ENCODE measurements around the gene HSPB2.
"Not testable (repeated sequence)": the region's sequence is repeated elsewhere in the genome, so short reads cannot be mapped to it uniquely, and the experiment has no call there.

HSPB2 gene

GRCh38 chr11:111922803-111923202, 10.3 kb downstream of the HSPB2 start:
- Histone ChIP-seq H3K4me1 (ENCODE audit: insufficient read depth, insufficient read length) (no peaks in the 10 kb centered on the region), H3K4me3 (ENCODE audit: insufficient read length, low read depth) (no peak overlapping the region), H3K36me3 (ENCODE audit: insufficient read depth, insufficient read length, low read length) (no peaks in the 10 kb centered on the region), H3K9me3 (ENCODE audit: insufficient read depth, low read length) (no peaks in the 10 kb centered on the region), H3K9ac (ENCODE audit: insufficient read length, low read depth) (no peak overlapping the region), H3K27me3 (ENCODE audit: insufficient read depth, insufficient read length) (no peaks in the 10 kb centered on the region)
- TF ChIP-seq ZNF274 (IDR thresholded peaks at IDR 0.05; ENCODE audit: low read depth, low read length) = no peak
- TF ChIP-seq SUZ12 (IDR thresholded peaks at IDR 0.05; ENCODE audit: extremely low read depth, insufficient read depth, insufficient read length) = no peak
- no peak for TF ChIP-seq YY1 (IDR thresholded peaks at IDR 0.05; ENCODE audit: insufficient read depth, insufficient read length)
- DNase-seq (ENCODE audit: low read depth, low spot score) = no peak

GRCh38 chr11:111923351-111923788, 10.8 kb downstream of the HSPB2 start:
- H3K4me1 ChIP-seq (ENCODE audit: insufficient read depth, insufficient read length) = no peaks in the 10 kb centered on the region
- no peaks in the 10 kb centered on the region for H3K36me3 ChIP-seq (ENCODE audit: insufficient read depth, insufficient read length, low read length)
- no peak overlapping the region for H3K4me3 ChIP-seq (ENCODE audit: insufficient read length, low read depth)
- H3K27me3 ChIP-seq (ENCODE audit: insufficient read depth, insufficient read length) = no peaks in the 10 kb centered on the region
- DNase-seq (ENCODE audit: low read depth, low spot score) = no peak
- no peak overlapping the region for H3K9ac ChIP-seq (ENCODE audit: insufficient read length, low read depth)
- TF ChIP-seq YY1 (IDR thresholded peaks at IDR 0.05; ENCODE audit: insufficient read depth, insufficient read length) (no peak), SUZ12 (IDR thresholded peaks at IDR 0.05; ENCODE audit: extremely low read depth, insufficient read depth, insufficient read length) (no peak), ZNF274 (IDR thresholded peaks at IDR 0.05; ENCODE audit: low read depth, low read length) (no peak)
- H3K9me3 ChIP-seq (ENCODE audit: insufficient read depth, low read length) = no peaks in the 10 kb centered on the region

- Histone ChIP-seq H3K4me3 (ENCODE audit: insufficient read length, low read depth) (no peak overlapping the region), H3K9ac (ENCODE audit: insufficient read length, low read depth) (no peak overlapping the region), H3K36me3 (ENCODE audit: insufficient read depth, insufficient read length, low read length) (no peaks in the 10 kb centered on the region), H3K4me1 (ENCODE audit: insufficient read depth, insufficient read length) (no peaks in the 10 kb centered on the region), H3K27me3 (ENCODE audit: insufficient read depth, insufficient read length) (no peaks in the 10 kb centered on the region), H3K9me3 (ENCODE audit: insufficient read depth, low read length) (no peaks in the 10 kb centered on the region)
- no peak for DNase-seq (ENCODE audit: low read depth, low spot score)
- TF ChIP-seq ZNF274 (IDR thresholded peaks at IDR 0.05; ENCODE audit: low read depth, low read length) (no peak), YY1 (IDR thresholded peaks at IDR 0.05; ENCODE audit: insufficient read depth, insufficient read length) (no peak), SUZ12 (IDR thresholded peaks at IDR 0.05; ENCODE audit: extremely low read depth, insufficient read depth, insufficient read length) (no peak)
These were observed 11.4 kb downstream of the HSPB2 start for GRCh38 chr11:111923951-111924350.

- no peaks in the 10 kb centered on the region for H3K36me3 ChIP-seq (ENCODE audit: insufficient read depth, insufficient read length, low read length)
- no peaks in the 10 kb centered on the region for H3K27me3 ChIP-seq (ENCODE audit: insufficient read depth, insufficient read length)
- TF ChIP-seq YY1 (IDR thresholded peaks at IDR 0.05; ENCODE audit: insufficient read depth, insufficient read length) (no peak), ZNF274 (IDR thresholded peaks at IDR 0.05; ENCODE audit: low read depth, low read length) (no peak), SUZ12 (IDR thresholded peaks at IDR 0.05; ENCODE audit: extremely low read depth, insufficient read depth, insufficient read length) (no peak)
- H3K4me1 ChIP-seq (ENCODE audit: insufficient read depth, insufficient read length) = no peaks in the 10 kb centered on the region
- H3K9ac ChIP-seq (ENCODE audit: insufficient read length, low read depth) = peak overlapping the region; percentile 77
- no peak for DNase-seq (ENCODE audit: low read depth, low spot score)
- H3K4me3 ChIP-seq (ENCODE audit: insufficient read length, low read depth) = peak overlapping the region; percentile 43
- H3K9me3 ChIP-seq (ENCODE audit: insufficient read depth, low read length) = no peaks in the 10 kb centered on the region
These were observed 13.4 kb downstream of the HSPB2 start for GRCh38 chr11:111925953-111926352.

GRCh38 chr11:111926505-111927391, 14.2 kb downstream of the HSPB2 start:
- H3K4me3 ChIP-seq (ENCODE audit: insufficient read length, low read depth) = peak overlapping the region; percentile 43
- TF ChIP-seq ZNF274 (IDR thresholded peaks at IDR 0.05; ENCODE audit: low read depth, low read length) (no peak), YY1 (IDR thresholded peaks at IDR 0.05; ENCODE audit: insufficient read depth, insufficient read length) (no peak), SUZ12 (IDR thresholded peaks at IDR 0.05; ENCODE audit: extremely low read depth, insufficient read depth, insufficient read length) (no peak)
- no peaks in the 10 kb centered on the region for H3K4me1 ChIP-seq (ENCODE audit: insufficient read depth, insufficient read length)
- no peaks in the 10 kb centered on the region for H3K27me3 ChIP-seq (ENCODE audit: insufficient read depth, insufficient read length)
- peak overlapping the region; percentile 77 for H3K9ac ChIP-seq (ENCODE audit: insufficient read length, low read depth)
- no peaks in the 10 kb centered on the region for H3K36me3 ChIP-seq (ENCODE audit: insufficient read depth, insufficient read length, low read length)
- H3K9me3 ChIP-seq (ENCODE audit: insufficient read depth, low read length) = no peaks in the 10 kb centered on the region
- DNase-seq (ENCODE audit: low read depth, low spot score) = peak; percentile 94

- no peaks in the 10 kb centered on the region for H3K4me1 ChIP-seq (ENCODE audit: insufficient read depth, insufficient read length)
- TF ChIP-seq YY1 (IDR thresholded peaks at IDR 0.05; ENCODE audit: insufficient read depth, insufficient read length) (no peak), ZNF274 (IDR thresholded peaks at IDR 0.05; ENCODE audit: low read depth, low read length) (no peak), SUZ12 (IDR thresholded peaks at IDR 0.05; ENCODE audit: extremely low read depth, insufficient read depth, insufficient read length) (no peak)
- H3K4me3 ChIP-seq (ENCODE audit: insufficient read length, low read depth) = no peak overlapping the region
- DNase-seq (ENCODE audit: low read depth, low spot score) = no peak
- no peaks in the 10 kb centered on the region for H3K36me3 ChIP-seq (ENCODE audit: insufficient read depth, insufficient read length, low read length)
- no peaks in the 10 kb centered on the region for H3K27me3 ChIP-seq (ENCODE audit: insufficient read depth, insufficient read length)
- no peak overlapping the region for H3K9ac ChIP-seq (ENCODE audit: insufficient read length, low read depth)
- no peaks in the 10 kb centered on the region for H3K9me3 ChIP-seq (ENCODE audit: insufficient read depth, low read length)
These were observed 17.9 kb downstream of the HSPB2 start for GRCh38 chr11:111930472-111930871.

- H3K27me3 ChIP-seq (ENCODE audit: insufficient read depth, insufficient read length) = no peaks in the 10 kb centered on the region
- H3K4me1 ChIP-seq (ENCODE audit: insufficient read depth, insufficient read length) = no peaks in the 10 kb centered on the region
- H3K36me3 ChIP-seq (ENCODE audit: insufficient read depth, insufficient read length, low read length) = no peaks in the 10 kb centered on the region
- H3K9me3 ChIP-seq (ENCODE audit: insufficient read depth, low read length) = no peaks in the 10 kb centered on the region
- TF ChIP-seq ZNF274 (IDR thresholded peaks at IDR 0.05; ENCODE audit: low read depth, low read length) (no peak), YY1 (IDR thresholded peaks at IDR 0.05; ENCODE audit: insufficient read depth, insufficient read length) (no peak), SUZ12 (IDR thresholded peaks at IDR 0.05; ENCODE audit: extremely low read depth, insufficient read depth, insufficient read length) (no peak)
- DNase-seq (ENCODE audit: low read depth, low spot score) = no peak
- no peak overlapping the region for H3K4me3 ChIP-seq (ENCODE audit: insufficient read length, low read depth)
- H3K9ac ChIP-seq (ENCODE audit: insufficient read length, low read depth) = no peak overlapping the region
These were observed 20.0 kb downstream of the HSPB2 start for GRCh38 chr11:111932611-111932950.

- not testable (repeated sequence) for H3K9ac ChIP-seq (ENCODE audit: insufficient read length, low read depth); DNase-seq (ENCODE audit: low read depth, low spot score); H3K27me3 ChIP-seq (ENCODE audit: insufficient read depth, insufficient read length); H3K9me3 ChIP-seq (ENCODE audit: insufficient read depth, low read length); H3K4me1 ChIP-seq (ENCODE audit: insufficient read depth, insufficient read length); H3K4me3 ChIP-seq (ENCODE audit: insufficient read length, low read depth); H3K36me3 ChIP-seq (ENCODE audit: insufficient read depth, insufficient read length, low read length)
These were observed 20.6 kb downstream of the HSPB2 start for GRCh38 chr11:111933176-111933575.
